HG03064 (cell line): ENCODE results near the gene GAREM1.

ENCODE experiments used
- ATAC-seq: cut with Tn5 transposase; IDR thresholded peaks from one replicate; pipeline ENCODE4 v1.9.1; 2021; ENCODE audit warnings: low read depth; ENCODE audit not compliant: unreplicated experiment

GAREM1 gene

DNA sequence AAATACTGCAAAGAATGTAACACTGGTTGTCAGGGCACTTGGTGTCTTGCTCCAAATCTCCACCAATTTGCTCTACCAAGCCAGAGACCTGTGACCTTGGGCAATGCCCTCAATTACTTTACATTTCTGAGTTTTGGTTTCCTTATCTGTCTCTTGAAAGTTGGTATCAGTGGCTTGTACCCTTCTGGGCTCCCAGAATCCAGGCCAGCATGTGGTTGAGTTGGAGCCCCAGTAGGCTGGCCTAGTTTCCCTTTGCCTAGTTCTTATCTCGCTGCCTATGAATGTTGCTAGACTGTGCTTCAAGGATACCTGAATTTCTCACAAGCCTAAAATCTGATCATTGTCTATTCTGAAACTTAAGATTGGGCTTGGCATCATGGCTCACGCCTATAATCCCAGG is 254.3 kb downstream of the GAREM1 start:
- ATAC-seq: no peak

DNA sequence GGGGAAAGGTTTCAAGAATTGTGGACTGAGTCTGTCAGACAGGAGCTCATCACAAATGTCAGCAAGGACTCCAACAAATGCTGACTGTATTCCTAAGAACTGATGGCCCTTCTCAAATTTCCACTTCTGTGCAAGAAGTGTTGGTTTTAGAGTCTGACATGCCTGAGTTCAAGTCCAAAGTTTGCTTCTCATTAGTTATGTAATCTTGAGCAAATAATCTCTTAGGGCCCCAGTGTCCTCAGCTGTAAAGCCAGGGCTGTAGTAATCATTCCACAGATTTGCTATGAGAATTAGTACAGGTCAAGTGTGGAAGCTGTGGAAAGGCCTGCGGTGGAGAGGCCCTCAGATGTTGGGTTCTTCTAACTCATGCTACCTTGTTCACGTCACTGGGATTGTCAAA is 257.0 kb downstream of the GAREM1 start:
- ATAC-seq: no peak
